HG03139 (cell line): ENCODE measurements around the gene CLCN4.

ENCODE experiments used
- ATAC-seq: cut with Tn5 transposase; IDR thresholded peaks from one replicate; pipeline ENCODE4 v1.9.1; 2021; ENCODE audit not compliant: unreplicated experiment

The CLCN4 gene

DNA sequence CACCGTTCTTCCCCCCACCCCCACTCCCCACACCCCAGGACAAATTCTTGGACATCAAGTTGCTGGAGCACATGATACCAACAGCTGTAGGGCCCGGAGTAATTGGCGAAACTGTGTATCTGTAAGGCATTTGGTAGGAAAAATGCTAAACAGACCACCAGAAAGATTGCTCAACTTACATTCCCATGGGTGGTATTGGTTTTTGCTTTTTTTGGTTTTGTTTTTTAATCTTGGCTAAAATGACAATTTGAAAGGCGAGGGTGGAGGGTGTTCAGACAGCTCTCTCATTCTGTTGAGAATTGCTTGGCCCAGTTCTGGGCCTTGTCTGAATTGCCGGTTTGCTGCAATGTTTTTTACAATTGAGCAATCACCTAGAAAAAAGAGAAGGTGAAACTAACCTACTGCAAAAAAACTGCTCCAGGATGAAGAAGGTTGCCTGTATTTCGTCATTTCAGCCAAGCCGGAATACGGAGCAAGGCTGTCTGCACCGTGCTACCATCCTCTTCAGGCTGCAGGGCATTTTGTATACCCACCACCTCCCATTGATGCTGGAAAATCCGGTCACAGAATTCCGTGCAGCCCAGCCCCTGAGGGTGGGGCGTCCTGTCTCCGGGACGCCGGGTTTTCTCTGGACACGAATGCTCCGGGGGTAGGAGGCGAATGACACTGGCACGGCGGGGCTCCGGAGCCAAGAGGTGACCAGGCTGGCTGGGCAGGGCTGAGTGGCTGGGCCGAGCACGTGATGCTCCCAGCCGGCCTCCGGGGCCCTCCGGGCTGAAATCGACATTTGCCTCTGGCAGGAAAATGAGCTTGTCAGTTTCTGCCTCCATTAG, at the start of gene CLCN4:
TSS of gene CLCN4 (plus strand) at position 777 of the 833 bp plus-strand sequence. CDS start 28,058 bp downstream, outside the sequence.
- no peak for ATAC-seq

GRCh38 chrX:10107483-10107882, 49.3 kb upstream of the CLCN4 start:
- no peak for ATAC-seq

DNA sequence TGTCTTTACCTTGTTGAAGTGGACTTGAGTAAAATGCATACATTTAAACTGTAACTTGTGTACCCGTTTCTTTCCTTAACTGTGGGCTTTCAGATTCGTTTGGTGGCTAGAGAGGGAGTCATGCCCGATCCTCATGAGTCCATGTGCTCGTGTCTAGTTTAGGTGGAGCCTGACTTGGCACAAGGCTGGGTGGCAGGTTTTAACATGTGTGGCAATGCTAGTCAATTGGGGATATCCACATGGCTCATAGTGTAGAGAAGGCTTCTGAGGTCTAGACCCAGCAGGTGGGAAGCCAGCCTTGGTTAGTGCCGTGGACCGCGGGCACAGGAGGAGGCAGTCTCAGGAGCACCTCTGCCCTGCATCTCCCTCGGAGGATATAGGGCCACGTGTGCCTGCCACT, 48.5 kb upstream of the CLCN4 start:
- ATAC-seq: no peak

DNA sequence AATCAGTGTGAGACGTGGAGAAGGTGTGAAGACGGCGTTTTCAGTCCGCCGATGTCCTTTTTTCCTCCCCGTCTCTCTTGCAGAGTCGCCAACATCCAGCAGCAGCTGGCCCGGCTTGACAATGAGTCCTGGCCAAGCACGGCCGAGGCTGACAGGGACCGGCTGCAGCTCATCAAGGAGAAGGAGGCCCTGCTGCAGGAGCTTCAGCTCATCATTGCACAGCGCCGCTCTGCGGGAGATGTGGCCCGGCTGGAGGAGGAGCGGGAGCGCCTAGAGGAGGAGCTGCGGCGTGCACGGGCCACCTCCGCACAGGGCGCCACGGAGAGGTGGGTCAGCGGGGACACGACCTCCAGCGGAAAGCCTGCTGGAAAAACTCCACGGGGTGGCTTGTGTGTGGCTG, 47.1 kb upstream of the CLCN4 start:
- ATAC-seq: no peak

GRCh38 chrX:10110316-10110935, 46.3 kb upstream of the CLCN4 start:
- ATAC-seq: no peak

DNA sequence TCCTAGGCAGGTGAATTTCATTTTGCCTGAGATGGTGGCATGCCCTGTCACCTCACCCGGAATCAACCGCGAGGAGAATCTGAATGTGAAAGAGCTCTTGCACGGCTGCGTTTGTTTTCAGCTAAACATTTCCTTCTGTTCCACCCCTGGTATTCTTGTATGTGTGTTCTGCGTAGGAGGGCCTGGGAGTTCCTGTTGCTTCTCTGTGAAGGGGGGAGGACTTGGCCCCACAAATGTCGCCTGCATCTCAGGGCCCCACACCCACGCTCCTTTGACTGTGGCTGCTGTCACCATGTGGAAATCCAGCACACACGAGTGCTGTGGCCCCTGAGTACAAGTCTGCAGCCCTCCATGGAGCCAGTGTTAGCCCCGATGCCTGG, 45.8 kb upstream of the CLCN4 start:
- ATAC-seq: peak; percentile 31

- peak; percentile 52 for ATAC-seq
Observed at GRCh38 chrX:10111364-10112148, 45.2 kb upstream of the CLCN4 start.

GRCh38 chrX:10112510-10112909, 44.3 kb upstream of the CLCN4 start:
- peak; percentile 25 for ATAC-seq

DNA sequence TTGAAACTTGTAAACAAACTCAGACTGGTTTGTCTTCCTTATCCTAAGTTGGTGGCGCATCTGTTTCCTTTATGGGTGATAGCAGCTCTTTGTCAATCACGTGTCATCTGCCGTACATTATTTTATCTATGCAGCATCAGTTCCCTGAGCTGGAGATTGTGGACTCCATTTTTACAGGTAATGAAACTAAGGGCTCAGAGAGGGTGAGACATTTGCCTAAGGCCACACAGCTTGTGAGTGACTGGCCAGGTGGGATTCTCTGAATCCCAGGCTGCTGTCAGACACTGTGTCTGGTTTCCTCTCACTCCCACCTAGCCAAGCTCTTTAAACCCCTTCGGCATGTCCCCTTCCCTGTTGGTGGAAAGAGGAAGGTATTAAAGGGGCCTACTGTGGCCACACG, 41.7 kb upstream of the CLCN4 start:
- ATAC-seq: no peak

GRCh38 chrX:10117301-10117700, 39.5 kb upstream of the CLCN4 start:
- ATAC-seq: no peak

DNA sequence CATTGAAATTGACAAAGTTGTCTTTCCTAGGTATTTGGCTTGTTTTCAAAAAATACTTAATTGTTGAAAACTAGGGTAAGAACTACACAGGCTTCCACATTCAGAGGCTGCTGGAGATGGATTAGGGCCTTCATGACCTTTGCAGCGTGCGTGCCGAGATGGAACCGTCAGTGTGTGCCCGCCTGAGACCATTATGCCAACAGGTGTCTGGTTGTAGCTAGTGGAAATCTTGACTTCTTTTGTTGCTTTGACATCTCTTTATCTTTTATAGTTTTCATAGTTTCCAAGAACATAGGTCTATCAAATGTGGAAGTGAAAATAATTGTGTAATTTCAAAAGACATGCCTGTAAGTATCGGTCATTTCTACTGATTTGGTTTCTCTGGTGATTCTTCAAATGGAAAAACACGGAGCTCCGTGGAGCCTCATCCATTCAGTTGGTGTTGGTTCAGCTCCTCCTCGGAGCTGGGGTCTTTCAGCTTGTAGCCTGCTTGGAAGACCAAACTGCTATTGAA, 38.9 kb upstream of the CLCN4 start:
- no peak for ATAC-seq

DNA sequence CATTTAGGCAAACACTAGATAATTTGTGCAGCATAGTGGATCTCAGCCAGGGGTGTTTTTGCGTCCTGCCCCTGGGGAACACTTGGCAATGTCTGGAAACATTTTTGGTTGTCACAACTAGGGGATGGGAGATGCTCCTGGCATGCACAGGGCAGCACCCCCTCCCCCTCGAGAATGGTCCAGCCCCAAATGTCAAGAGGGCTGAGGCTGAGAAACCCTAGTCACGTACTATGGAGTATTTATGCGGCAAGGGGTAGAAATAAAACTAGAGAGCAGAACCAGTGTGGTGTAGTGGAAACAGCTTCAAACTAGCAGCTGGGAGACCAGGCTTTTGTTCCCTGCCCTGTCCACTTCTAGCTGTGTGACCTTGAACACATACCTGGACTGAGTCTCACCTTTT, 38.2 kb upstream of the CLCN4 start:
- ATAC-seq: no peak

DNA sequence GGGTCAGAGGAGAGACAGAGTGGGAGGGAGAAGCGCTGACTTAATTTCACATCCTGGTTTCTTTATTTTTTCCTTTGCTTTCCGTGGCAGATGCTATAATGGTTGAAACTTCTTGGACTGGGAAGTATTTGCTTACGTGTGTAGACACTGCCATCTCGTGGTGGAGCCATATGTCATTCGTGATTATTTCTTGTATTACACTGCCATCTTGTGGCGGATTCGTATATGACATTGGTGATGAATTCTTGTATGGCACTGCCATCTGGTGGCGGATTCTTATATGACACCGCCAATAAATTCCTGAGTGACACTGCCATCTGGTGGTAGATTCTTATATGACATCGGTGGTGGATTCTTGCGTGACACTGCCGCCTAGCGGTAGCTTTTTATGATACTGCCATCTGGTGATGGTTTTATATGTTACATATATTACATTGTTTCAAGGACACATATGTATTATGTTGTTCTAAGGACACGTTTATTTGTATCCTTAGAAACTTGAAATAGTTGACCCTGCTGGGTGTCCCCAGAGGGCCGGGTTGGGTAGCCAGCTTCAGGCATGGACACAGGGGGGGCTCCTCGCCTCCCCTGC, 37.3 kb upstream of the CLCN4 start:
- ATAC-seq: no peak

DNA sequence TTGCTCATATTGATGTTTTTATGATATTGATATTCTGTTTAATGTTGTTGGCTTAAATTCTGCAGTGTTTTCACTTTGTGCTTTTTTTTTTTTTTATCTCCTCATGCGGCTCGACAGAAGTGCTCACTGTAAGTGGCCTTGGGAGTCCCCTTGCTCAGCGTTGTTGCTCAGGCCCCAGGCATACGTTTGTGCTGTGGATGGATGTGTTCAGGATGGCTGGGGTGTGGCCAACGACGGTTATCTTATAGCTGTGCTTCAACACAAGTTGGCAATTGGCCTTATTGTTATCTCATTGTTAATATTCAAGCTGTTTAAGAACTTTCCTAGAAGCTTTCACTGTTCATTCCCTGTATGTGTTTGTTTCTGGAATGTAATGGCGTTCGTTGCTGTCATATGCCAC, 36.4 kb upstream of the CLCN4 start:
- no peak for ATAC-seq

DNA sequence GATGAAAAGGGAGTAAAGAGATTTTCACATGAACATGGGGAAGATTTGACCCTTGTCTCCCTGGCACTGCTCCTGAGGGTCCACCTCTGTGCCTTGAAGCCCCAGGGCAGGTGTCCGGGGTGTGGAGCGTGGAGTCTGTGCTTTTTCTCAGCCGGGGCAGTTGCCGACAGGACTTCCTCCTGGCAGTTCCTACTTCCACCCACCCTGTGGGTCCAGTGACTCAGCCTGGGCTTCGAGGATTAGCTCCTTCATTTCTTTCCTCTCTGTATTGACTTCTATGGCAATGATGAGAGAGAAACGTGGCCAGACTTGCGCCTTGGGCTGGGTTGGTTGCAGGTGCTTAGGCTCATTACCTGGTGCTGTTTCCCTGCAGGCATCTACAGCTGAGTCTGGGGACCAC, 35.9 kb upstream of the CLCN4 start:
- no peak for ATAC-seq

DNA sequence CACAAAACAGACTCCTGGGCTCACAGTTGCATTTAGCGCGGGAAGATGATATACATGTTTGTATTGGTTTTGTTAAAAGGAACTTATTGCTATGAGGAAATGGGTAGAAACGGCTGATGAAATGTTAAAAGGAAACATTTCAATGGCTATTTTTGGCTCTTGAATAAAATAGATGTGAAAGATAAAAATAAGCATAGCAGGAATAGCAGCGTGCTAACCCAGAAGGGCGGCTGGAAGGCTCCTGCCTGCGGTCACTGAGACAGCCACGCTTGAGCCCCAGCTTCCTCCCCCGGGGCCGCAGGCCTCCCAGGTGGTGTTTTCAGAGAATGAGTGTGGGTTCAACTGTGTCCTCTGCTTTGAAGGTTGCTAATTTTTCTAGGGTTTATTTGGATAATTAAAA, 35.0 kb upstream of the CLCN4 start:
- peak; percentile 87 for ATAC-seq

- no peak for ATAC-seq
Observed at GRCh38 chrX:10124506-10125247, 32.1 kb upstream of the CLCN4 start.

- ATAC-seq: no peak
Observed at GRCh38 chrX:10125248-10125615, 31.5 kb upstream of the CLCN4 start.

GRCh38 chrX:10126044-10126443, 30.7 kb upstream of the CLCN4 start:
- ATAC-seq: no peak

- ATAC-seq: no peak
Observed at GRCh38 chrX:10126834-10127233, 29.9 kb upstream of the CLCN4 start.

- ATAC-seq: no peak
Observed at GRCh38 chrX:10128386-10128785, 28.4 kb upstream of the CLCN4 start.
